Lower leg skin (tissue), 3 donors: Measurements from ENCODE around the gene LGALS9.
"Not testable (repeated sequence)": the region's sequence is repeated elsewhere in the genome, so short reads cannot be mapped to it uniquely, and the experiment has no call there.

ENCODE experiments used
- CTCF ChIP-seq, 3 donors: fragments of 450-650 bp; IDR thresholded peaks; one replicate each; pipeline ENCODE4 v1.5.1; 2016; ENCODE audit warnings: antibody characterized with exemption in 3 of 3, mild to moderate bottlenecking in 3 of 3, moderate library complexity in 2 of 3
- POLR2A ChIP-seq, 2 donors: fragments of 450-650 bp; IDR thresholded peaks; one replicate each; pipeline ENCODE4 v1.6.1; 2016 to 2017; ENCODE audit warnings: antibody characterized with exemption in 2 of 2, mild to moderate bottlenecking in 1 of 2, moderate library complexity in 1 of 2

GRCh38 chr17:27636005-27636520 lies 5.1 kb downstream of the LGALS9 start:
- TF ChIP-seq CTCF, POLR2A (IDR thresholded peaks at IDR 0.05): not testable (repeated sequence)
